Gastrocnemius medialis (tissue), 4 donors: Measurements from ENCODE around the gene SURF6.

Source experiments
- POLR2A ChIP-seq, 2 donors: fragments of 450-650 bp; IDR thresholded peaks; one replicate each; pipeline ENCODE4 v1.6.1; 2017; ENCODE audit warnings: antibody characterized with exemption in 2 of 2, mild to moderate bottlenecking in 2 of 2, moderate library complexity in 2 of 2
- TF ChIP-seq, protein P1 (sequence below), 5 experiments: fragments of 450-650 bp in 3 of 5; fragments of 200-600 bp in 2 of 5; sonication (generic) in 2 of 5; IDR thresholded peaks in 4 of 5; conservative IDR thresholded peaks in 1 of 5; 1 replicate in 4 of 5; 2 replicates in 1 of 5; pipeline ENCODE4 v1.5.1; 2016 to 2019; ENCODE audit warnings: antibody characterized with exemption in 5 of 5, mild to moderate bottlenecking in 3 of 5, moderate library complexity in 3 of 5

DNA sequence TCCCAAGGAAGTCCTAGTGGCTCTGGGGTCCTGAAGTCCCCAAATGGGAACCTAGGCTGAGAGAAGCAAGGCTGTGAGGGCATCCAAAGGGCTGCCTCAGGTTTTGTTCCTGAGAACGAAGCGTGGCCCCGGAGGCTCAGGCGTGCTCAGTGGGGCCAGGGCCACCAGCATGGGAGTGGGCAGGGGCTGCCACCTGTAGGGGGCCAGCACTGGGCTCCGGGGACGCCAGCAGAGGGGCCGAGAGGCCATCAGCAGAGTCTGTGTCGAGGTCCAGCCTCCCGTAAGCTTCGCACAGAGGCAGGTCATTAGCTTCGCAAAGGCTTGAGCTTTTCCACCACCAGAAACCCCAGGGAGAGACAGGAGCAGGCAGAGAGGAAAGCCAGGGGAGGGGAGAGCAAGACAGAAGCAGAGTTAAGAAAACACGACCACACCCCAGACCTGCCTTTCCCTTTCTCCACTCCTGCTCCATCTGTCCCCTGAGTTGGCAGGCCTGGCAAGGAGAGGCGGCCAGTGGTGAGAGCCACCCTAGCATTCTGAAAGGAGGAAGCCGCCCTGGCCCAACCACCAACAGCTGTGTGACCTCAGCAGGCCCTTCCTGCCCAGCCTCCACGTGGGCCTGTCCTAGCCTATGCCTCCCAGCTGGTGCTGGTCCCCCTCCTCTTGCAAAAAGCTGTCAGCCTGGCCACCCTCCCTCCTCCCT, 5.5 kb upstream of the SURF6 start:
- TF ChIP-seq POLR2A (IDR thresholded peaks at IDR 0.05): no peak
- TF ChIP-seq, protein P1, sequence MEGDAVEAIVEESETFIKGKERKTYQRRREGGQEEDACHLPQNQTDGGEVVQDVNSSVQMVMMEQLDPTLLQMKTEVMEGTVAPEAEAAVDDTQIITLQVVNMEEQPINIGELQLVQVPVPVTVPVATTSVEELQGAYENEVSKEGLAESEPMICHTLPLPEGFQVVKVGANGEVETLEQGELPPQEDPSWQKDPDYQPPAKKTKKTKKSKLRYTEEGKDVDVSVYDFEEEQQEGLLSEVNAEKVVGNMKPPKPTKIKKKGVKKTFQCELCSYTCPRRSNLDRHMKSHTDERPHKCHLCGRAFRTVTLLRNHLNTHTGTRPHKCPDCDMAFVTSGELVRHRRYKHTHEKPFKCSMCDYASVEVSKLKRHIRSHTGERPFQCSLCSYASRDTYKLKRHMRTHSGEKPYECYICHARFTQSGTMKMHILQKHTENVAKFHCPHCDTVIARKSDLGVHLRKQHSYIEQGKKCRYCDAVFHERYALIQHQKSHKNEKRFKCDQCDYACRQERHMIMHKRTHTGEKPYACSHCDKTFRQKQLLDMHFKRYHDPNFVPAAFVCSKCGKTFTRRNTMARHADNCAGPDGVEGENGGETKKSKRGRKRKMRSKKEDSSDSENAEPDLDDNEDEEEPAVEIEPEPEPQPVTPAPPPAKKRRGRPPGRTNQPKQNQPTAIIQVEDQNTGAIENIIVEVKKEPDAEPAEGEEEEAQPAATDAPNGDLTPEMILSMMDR (IDR thresholded peaks at IDR 0.05 in 4 of 5, conservative IDR thresholded peaks at IDR 0.05 in 1 of 5): no peak
